DND-41 (cell line): Measurements from ENCODE around the gene FIGNL2.

Experiments used
- ATAC-seq: fragments of 200-7000 bp; cut with Tn5 transposase; 3 replicates; pipeline ENCODE4 v1.9.1; 2021; ENCODE audit warnings: low read depth; ENCODE audit not compliant: insufficient read depth
- DNase-seq: peaks from one replicate; pipeline ENCODE4 v3.0.0-alpha.2; 2020
- H2AFZ ChIP-seq: 2 replicates; pipeline ENCODE4 v1.6.0; 2012; ENCODE audit warnings: low read depth, low read length
- H3K27ac ChIP-seq: 2 replicates; pipeline ENCODE4 v1.5.1; 2012; ENCODE audit warnings: low read length, inconsistent platforms
- H3K27me3 ChIP-seq: fragments of 200-600 bp; sonication (generic); 2 replicates; pipeline ENCODE4 v1.6.0; 2012; ENCODE audit warnings: low read length, mild to moderate bottlenecking, inconsistent platforms; ENCODE audit not compliant: insufficient read depth, poor library complexity
- H3K36me3 ChIP-seq: 2 replicates; pipeline ENCODE4 v1.5.1; 2012; ENCODE audit warnings: low read length, inconsistent platforms; ENCODE audit not compliant: insufficient read depth
- H3K4me1 ChIP-seq: 2 replicates; pipeline ENCODE4 v1.5.1; 2012; ENCODE audit warnings: mild to moderate bottlenecking, low read length; ENCODE audit not compliant: insufficient read depth
- H3K4me2 ChIP-seq: 2 replicates; pipeline ENCODE4 v1.6.0; 2012; ENCODE audit warnings: mild to moderate bottlenecking, moderate library complexity, low read length, inconsistent platforms; ENCODE audit not compliant: insufficient read depth
- H3K4me3 ChIP-seq, 2 experiments: fragments of 200-600 bp in 1 of 2; shearing (Covaris generic) in 1 of 2; 2 replicates each; pipeline ENCODE4 v1.5.1; 2012 to 2016; ENCODE audit warnings: inconsistent platforms in 2 of 2, low read length in 2 of 2, mild to moderate bottlenecking in 2 of 2, low read depth in 1 of 2, moderate library complexity in 1 of 2
- H3K79me2 ChIP-seq: 2 replicates; pipeline ENCODE4 v1.6.0; 2012; ENCODE audit warnings: low read length, inconsistent platforms; ENCODE audit not compliant: insufficient read depth
- H3K9ac ChIP-seq: 2 replicates; pipeline ENCODE4 v1.6.0; 2012; ENCODE audit warnings: low read depth, mild to moderate bottlenecking, inconsistent platforms, low read length, moderate library complexity
- H3K9me3 ChIP-seq: 2 replicates; pipeline ENCODE4 v1.5.1; 2012; ENCODE audit warnings: low read length, moderate library complexity, mild to moderate bottlenecking, inconsistent platforms; ENCODE audit not compliant: insufficient read depth, severe bottlenecking
- H4K20me1 ChIP-seq: 2 replicates; pipeline ENCODE4 v1.6.0; 2012; ENCODE audit warnings: low read length; ENCODE audit not compliant: insufficient read depth
- CTCF ChIP-seq: IDR thresholded peaks from 2 replicates; pipeline ENCODE4 v1.5.1; 2012; ENCODE audit warnings: borderline replicate concordance, low read length, moderate library complexity, mild to moderate bottlenecking; ENCODE audit not compliant: poor library complexity, severe bottlenecking; ENCODE audit errors: extremely low read depth
- EZH2 ChIP-seq: IDR thresholded peaks from 3 replicates; pipeline ENCODE4 v1.6.1; 2012; ENCODE audit warnings: borderline replicate concordance, low read depth, mild to moderate bottlenecking, moderate library complexity, low read length, inconsistent platforms; ENCODE audit not compliant: severe bottlenecking

The FIGNL2 gene

DNA sequence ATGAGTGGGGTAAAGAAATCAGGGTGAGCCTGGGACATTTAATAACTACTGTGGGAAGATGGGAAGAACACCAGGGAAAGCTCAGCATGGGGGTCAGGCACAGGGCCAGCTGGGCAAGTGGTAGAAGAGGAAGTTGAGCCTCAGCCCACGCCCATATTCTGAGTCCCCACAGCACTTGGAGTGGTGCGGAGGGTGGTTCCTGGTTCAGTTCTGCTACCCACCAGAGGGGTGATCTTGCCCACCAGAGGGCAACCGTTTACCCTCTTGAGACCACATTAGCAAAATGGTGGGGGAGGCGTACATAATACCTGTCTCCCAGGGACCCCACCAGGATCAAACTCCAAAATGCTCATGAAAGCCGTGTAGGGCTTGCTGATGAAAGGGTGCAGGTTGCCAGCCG, 22.6 kb upstream of the FIGNL2 start:
- no peak overlapping the region for H2AFZ ChIP-seq
- ATAC-seq, result no peak
- no peak overlapping the region for H3K27ac ChIP-seq

DNA sequence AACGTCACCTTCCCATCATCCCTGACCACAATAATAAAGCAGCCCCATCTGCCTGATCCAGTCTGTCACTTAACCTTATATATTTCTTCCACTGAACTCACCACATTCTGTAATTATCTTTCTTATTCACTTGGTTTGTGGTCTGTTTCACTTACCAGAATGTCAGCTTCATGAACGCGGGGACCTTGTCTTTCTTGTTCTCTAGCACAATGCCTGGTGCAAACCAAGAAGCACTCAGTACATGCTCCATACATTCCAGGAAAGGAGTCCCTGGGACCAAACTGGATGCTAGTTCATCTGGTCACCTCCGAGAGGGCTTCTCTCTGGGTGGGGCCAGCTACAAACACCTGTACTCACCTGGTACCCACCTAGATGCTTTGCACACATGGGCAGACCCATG, 22.0 kb upstream of the FIGNL2 start:
- no peak overlapping the region for H3K9ac ChIP-seq
- H3K36me3 ChIP-seq, result no peaks in the 10 kb centered on the region
- no peaks in the 10 kb centered on the region for H3K9me3 ChIP-seq
- ATAC-seq (no peak), DNase-seq (no peak)
- no peaks in the 10 kb centered on the region for H3K4me1 ChIP-seq
- no peak overlapping the region for H3K27ac ChIP-seq
- no peaks in the 10 kb centered on the region for H3K79me2 ChIP-seq
- no peak for TF ChIP-seq CTCF
- no peak for TF ChIP-seq EZH2
- no peaks in the 10 kb centered on the region for H3K27me3 ChIP-seq
- H3K4me2 ChIP-seq, result no peak overlapping the region
- no peak overlapping the region for H2AFZ ChIP-seq
- no peaks in the 10 kb centered on the region for H4K20me1 ChIP-seq
- no peak overlapping the region for H3K4me3 ChIP-seq

More for the DNA sequence above, 22.6 kb upstream of the FIGNL2 start:
- no peaks in the 10 kb centered on the region for H3K36me3 ChIP-seq
- H3K9ac ChIP-seq, result no peak overlapping the region
- no peak overlapping the region for H3K4me3 ChIP-seq
- no peak for DNase-seq
- H3K9me3 ChIP-seq, result no peaks in the 10 kb centered on the region
- H3K4me2 ChIP-seq, result no peak overlapping the region
- no peaks in the 10 kb centered on the region for H3K79me2 ChIP-seq
- no peak for TF ChIP-seq EZH2
- TF ChIP-seq CTCF, result no peak
- no peaks in the 10 kb centered on the region for H3K27me3 ChIP-seq
- H3K4me1 ChIP-seq, result no peaks in the 10 kb centered on the region
- no peaks in the 10 kb centered on the region for H4K20me1 ChIP-seq

DNA sequence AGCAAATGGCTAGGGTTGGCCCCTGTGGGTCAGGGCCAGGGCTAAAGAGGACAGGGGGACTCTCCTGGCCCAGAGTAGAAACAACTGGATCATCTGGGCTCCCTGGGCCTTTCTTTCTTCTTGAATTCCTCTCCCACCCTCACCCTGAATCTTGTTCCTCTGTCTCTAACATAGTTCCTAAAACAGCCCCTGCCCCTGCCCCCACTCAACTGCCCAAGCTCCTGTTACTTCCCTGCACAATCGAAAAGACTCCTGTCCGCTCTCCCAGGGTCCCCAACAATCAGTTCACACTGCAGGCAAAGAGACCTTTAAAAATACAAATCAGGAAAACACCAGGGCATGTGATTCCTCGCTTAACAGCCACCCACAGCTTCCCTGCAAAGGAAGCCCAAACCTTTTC, 21.4 kb upstream of the FIGNL2 start:
- no peaks in the 10 kb centered on the region for H4K20me1 ChIP-seq
- H3K27ac ChIP-seq, result no peak overlapping the region
- DNase-seq (no peak), ATAC-seq (no peak)
- H2AFZ ChIP-seq, result no peak overlapping the region
- no peaks in the 10 kb centered on the region for H3K4me1 ChIP-seq
- no peaks in the 10 kb centered on the region for H3K9me3 ChIP-seq
- H3K79me2 ChIP-seq, result no peaks in the 10 kb centered on the region
- no peaks in the 10 kb centered on the region for H3K27me3 ChIP-seq
- no peaks in the 10 kb centered on the region for H3K36me3 ChIP-seq
- H3K9ac ChIP-seq, result no peak overlapping the region
- no peak overlapping the region for H3K4me3 ChIP-seq
- H3K4me2 ChIP-seq, result no peak overlapping the region
- TF ChIP-seq CTCF, result no peak
- no peak for TF ChIP-seq EZH2

DNA sequence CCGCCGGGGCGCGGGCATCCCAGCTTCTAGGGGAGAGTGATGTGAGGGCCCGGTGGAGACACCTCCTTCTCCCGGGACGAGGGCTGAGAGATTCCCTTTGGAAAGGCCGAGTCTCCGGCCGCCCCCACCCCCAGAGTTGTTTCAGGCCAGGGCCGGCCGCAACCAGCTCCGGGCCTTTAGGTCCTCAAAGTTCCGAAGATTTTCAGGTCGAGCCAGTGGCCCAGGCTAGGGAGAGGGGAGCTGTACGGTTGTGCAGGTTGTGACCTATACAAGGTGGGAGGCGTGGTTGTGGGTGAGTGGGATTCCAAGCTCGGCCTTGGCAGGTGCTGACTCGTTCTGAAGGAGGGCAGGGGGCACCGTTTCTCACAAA, 21.0 kb upstream of the FIGNL2 start:
- Histone ChIP-seq H3K27me3 (no peaks in the 10 kb centered on the region), H3K4me1 (no peaks in the 10 kb centered on the region), H4K20me1 (no peaks in the 10 kb centered on the region), H3K36me3 (no peaks in the 10 kb centered on the region), H2AFZ (no peak overlapping the region), H3K4me2 (no peak overlapping the region), H3K9me3 (no peaks in the 10 kb centered on the region), H3K9ac (no peak overlapping the region), H3K4me3 (no peak overlapping the region), H3K27ac (no peak overlapping the region), H3K79me2 (no peaks in the 10 kb centered on the region)
- ATAC-seq (no peak), DNase-seq (no peak)
- TF ChIP-seq CTCF (no peak), EZH2 (no peak)
